NCI-H187 treated with DMSO at 0.1 percent for 48 hours (cell line): ENCODE data around the gene ZNF132.
"Not testable (repeated sequence)": the region's sequence is repeated elsewhere in the genome, so short reads cannot be mapped to it uniquely, and the experiment has no call there.

Experiments
- DNase-seq: peaks from one replicate; lab custom pipeline; 2025; lab: John Stamatoyannopoulos, UW

The ZNF132 gene

DNA sequence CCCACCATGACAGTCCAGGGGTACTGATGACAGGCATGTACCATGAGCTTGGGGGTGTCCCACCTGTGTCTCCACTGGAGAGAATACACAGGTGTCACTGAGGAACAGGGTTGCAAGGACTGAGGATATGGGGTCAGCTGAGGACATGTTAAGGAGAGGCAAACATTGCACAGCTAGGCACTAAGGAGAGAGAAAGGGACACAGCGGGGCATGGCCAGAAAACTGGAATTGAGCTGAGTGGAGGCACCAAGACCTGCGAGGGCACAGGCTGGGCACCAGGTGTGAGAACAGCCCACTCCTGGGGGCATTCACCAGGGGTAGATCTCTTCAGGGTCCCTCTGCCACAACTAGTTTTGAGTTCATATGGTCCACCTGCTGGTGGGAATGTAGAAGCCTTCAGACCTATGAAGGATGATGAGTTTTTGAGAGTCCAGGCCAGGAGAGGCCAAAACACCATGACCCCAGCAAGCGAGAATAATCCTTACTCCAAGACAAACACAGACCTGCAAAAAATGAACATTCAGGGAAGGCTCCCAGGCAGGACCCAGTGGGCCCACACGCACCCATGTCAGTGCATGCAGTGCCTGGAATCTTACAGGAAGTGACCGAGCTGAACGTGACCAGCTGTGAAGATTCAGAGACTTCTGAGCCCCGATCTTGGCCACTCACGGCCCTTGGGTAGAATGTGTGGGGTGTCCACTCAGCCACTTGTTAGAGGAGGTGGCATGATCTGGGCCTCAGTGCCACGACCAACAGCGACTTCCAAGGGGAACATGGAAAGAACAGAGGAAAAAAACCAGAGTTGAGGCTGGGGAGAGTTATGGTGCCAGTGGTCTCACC lies 32.9 kb downstream of the ZNF132 start:
- no peak for DNase-seq

GRCh38 chr19:58403920-58404478 lies 36.0 kb downstream of the ZNF132 start:
- DNase-seq, result not testable (repeated sequence)

DNA sequence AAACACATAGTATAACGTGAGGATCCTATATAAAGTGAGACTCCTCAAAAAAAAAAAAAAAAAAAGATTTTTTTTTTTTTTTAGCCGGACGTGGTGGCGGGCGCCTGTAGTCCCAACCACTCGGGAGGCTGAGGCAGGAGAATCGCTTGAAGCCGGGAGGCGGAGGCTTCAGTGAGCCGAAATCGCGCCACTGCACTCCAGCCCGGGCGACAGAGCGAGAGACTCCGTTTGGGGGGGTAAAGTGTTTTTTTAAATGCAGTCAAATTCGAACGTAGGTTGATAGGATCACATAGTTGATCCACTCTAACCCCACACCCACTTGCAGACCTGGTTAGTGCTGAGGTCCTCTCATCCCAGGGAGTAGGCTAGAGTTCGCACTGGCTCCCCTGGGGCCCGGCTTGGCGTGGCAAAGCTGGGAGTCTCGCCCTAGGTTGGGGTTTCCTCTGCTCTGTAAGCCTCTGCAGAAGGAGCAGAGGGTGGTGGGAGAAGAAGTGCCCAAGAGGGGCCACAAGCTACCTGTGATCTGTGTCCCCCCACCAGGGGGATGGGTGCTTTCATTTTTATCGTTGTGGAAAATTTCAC lies 38.0 kb downstream of the ZNF132 start:
- no peak for DNase-seq

- DNase-seq, result peak; percentile 92
Measured at GRCh38 chr19:58400916-58401839, 38.8 kb downstream of the ZNF132 start.

- no peak for DNase-seq
Measured at GRCh38 chr19:58400316-58400915, 39.5 kb downstream of the ZNF132 start.

DNA sequence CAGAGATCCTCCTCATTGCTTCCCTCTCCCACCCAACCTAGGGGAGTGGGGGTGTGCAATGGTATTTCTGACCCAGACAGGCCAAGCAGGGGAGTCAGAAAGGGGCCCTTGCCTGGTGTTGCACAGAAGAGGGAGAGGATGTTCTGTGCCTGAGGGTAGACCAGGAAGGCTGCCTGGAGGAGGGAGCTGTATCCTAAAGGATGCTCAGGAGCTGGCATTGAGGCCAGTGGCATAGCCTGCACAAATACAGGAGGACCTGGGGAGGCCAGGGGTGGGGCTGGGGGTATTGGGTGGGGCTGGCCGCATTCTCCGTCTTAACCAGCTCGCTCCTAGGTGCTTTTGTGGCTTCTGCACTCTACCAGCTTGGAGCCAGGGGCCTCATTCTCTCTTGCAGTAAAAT lies 40.0 kb downstream of the ZNF132 start:
- no peak for DNase-seq

DNA sequence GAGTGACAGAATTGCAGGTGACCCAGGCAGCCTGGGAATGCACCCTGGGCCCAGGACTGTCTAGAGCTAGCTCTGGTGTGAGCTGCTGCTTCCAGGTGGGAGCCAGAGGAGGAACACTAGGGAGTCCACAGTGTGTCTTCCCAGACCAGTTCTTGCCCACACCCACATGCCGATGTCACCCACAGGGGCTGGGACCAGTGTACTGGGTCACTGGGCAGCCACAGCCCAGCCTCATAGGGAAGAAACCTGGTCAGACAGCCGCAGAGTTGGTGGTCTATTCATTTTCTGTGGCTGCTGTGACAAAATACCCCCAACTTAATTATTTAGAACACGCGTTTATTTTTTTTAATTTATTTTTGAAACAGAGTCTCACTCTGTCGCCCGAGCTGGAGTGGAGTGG lies 41.4 kb downstream of the ZNF132 start:
- DNase-seq, result no peak

- DNase-seq, result no peak
Measured at GRCh38 chr19:58398087-58398486, 41.9 kb downstream of the ZNF132 start.

DNA sequence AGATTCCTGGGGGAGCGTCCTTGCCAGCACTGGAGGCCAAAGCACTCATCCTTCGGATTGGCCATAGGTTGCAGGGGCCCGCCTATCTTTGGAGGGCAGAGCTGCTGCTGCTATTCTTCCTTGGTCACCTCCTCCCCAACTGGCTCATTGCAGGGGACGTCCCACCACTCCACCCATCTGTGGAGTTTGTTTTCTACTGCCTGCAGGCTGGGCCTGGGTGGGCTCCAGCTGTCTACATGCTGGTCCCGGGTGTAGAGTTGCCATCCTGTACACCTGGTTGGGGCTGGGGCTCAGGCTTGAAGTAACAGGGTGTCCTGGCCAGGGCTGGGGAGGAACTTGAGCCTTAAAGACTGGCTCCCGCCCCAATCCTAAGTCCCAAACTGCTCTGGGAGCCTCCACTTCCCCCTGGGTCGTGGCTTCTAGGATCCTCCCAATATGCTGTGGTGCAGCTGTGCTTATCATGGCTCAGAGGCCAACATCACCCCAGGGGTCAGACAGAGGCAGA lies 42.4 kb downstream of the ZNF132 start:
- DNase-seq, result no peak

DNA sequence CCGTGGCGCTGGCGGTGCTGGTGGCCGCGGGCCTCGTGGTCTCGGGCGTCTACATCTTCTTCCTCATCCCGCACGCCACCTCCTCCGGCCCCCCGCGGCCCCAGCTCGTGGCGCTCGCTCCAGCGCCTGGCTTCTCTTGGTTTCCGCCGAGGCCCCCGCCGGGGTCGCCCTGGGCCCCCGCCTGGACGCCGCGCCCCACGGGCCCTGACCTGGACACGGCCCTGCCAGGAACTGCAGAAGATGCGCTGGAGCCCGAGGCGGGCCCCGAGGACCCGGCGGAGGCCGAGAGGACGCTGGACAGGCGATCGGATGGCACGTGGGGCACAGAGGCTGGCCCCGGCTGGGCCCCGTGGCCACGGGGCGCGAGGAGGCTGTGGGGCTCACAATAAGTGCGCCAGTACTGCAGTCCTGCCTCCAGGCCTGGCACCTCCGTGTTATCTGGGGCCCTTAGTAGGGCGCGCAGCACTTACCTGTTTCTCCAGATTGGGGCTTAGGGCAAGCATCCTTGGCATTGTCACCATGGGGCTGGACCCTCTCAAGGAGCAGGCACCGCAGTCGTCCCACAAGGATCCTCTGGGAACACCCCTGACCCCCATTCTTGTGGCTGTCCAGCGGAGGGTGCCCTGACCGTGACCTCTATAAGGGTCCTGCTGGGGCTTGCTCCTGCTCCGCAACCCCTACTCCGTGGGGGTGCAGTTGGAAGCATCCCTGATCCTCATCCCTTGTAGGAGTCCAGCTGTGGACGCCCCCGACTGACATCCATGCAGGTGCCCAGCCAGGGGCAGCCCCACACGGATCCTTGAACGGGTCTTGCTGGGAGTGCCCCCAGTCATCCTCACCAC lies 43.0 kb downstream of the ZNF132 start:
- DNase-seq, result no peak

- no peak for DNase-seq
Measured at GRCh38 chr19:58395979-58396627, 43.9 kb downstream of the ZNF132 start.

GRCh38 chr19:58395220-58395978 lies 44.6 kb downstream of the ZNF132 start, which contains the start of gene RNF225:
Gene RNF225 (plus strand): TSS chr19:58395656. CDS start chr19:58396090, 434 bp downstream.
- DNase-seq, result no peak

DNA sequence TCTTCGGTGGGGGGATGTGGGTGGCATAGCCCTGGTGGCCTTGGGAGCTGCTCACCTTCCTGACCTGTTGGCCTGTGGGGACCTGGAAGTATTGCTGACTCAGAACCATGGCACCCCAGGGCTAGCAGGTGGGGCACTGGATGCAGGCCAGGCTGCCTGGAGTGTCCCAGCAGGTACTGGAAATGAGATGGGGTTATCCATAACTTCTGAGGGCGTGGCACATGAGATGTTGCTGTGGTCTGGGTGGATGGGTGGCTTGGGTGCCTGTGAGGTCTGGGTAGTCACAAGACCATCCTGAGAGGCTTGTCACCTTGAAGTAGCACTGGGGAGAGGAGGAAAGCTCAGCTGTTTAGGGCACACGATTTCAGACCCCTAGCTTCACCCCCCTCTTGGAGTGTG lies 45.1 kb downstream of the ZNF132 start:
- no peak for DNase-seq

DNA sequence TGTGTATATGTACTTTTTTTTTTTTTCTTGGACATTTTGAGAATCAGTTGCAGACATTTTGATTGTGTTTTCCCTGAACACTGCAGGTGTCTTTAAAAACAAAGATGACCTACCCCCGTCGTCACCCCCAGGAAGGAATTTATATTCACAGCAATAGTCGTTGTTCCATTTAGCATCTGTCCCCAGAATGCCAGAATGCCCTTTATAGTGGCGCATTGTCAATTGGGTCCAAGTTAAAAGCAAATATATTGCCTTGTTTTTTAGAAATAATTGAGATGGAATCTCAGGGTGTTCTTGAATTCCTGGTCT lies 46.3 kb downstream of the ZNF132 start:
- no peak for DNase-seq

DNA sequence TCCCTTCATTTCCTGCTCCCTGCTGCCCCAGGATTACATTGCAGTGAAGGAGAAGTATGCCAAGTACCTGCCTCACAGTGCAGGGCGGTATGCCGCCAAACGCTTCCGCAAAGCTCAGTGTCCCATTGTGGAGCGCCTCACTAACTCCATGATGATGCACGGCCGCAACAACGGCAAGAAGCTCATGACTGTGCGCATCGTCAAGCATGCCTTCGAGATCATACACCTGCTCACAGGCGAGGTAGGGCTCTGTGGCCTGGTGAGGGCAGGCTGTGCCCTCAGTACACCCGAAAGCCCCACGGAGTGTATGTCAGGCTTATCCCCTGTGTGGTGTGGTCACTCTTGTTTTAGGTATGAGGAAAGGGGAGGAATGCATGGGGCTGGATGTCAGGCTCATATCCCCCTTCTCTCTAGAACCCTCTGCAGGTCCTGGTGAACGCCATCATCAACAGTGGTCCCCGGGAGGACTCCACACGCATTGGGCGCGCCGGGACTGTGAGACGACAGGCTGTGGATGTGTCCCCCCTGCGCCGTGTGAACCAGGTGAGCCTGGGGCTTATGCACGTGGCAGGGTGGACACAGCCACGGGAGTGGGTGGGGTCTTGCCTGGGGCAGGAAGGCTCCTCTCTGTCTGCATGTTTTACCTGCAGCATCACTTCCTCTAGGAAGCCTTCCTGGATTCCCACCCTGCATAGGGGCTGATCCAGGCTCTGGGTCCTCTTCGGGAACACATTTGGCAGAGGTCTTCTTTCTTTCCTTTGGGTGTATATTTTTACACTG lies 46.8 kb downstream of the ZNF132 start:
- DNase-seq, result no peak

- DNase-seq, result no peak
Measured at GRCh38 chr19:58388175-58388526, 51.8 kb downstream of the ZNF132 start.

DNA sequence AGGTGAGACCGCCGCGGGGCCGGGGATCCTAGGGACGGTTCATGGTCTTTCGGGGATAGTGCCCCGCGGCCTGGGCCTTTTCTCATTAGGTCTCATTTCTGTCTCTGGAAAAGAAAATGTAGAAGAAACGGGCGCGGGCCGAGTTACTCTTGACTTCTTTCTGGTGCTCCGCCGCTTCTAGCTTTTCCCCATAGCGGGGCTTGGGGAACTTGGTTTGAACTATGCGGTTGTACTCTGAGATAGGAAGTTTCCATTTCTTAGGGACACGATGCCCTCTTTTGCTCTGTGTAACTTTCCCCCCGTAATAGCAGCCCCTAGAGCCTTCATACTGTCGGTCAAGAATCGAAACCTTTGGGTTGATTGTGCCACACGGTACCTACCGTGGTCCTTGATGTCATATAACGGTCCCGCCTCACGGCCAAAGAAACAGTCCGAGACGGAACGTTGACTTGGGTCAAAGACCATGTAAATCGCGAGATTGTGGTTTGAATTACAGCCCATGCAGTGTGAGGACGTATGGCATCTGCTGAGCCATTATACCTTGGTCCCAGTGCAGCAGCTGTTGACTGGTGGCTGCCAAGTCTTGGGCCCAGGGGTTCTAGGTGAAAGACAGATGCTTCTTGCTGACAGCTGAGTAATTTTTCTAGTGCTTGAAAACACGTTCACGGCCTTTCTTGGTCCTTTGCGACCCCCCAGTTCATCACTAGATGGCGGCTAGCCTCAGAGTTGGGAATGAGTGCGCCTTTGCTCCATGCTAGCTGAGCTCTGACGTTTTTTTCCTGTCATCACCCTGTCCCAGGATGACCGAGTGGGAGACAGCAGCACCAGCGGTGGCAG lies 52.4 kb downstream of the ZNF132 start:
- no peak for DNase-seq
